ENCODE results near the gene CACNA1I. TPM values are rescaled to one million over a fixed set of nuclear protein-coding genes. Genes with fewer than 3 reads are reported as not detected.

CACNA1I gene
- total and polyA plus RNA-seq, 2 of the 8 experiments (the other 6 are each of a cell fraction or from before 2014, with no cell fraction given) = 0.77 to 1.2 TPM

GRCh38 chr22:39583066-39583667 is 12.6 kb downstream of the CACNA1I start:
- Histone ChIP-seq H4K8ac (ENCODE audit: extremely low read depth, insufficient read depth, low read length) (no peak overlapping the region), H2BK15ac (ENCODE audit: low read length) (no peak overlapping the region), H2BK5ac (ENCODE audit: low read depth, low read length) (no peak overlapping the region), H3K27me3 (replicated peaks in 1 of 4; ENCODE audit: control insufficient read depth in 3 of 4, extremely low read depth in 1 of 4, insufficient read depth in 3 of 4, low read length in 3 of 4) (peaks cover 0 to 2% (median 0%) of the 10 kb centered on the region in 4 experiments; a peak in 1 of 7 replicates), H3K4me3 (ENCODE audit: extremely low read depth in 1 of 4, insufficient read depth in 2 of 4, low read depth in 3 of 4, low read length in 4 of 4) (no peak overlapping the region), H3K9me3 (ENCODE audit: insufficient read depth in 2 of 2, low read depth in 1 of 2, low read length in 1 of 2) (no peaks in the 10 kb centered on the region), H3K23me2 (ENCODE audit: low read depth, low read length) (peaks cover 10% of the 10 kb centered on the region; the same call in 1 of the 2 replicates), H3K4ac (replicated peaks; ENCODE audit: insufficient read length, low read depth, low read length) (no peak overlapping the region), H3K56ac (replicated peaks; ENCODE audit: insufficient read length, low read depth, low read length) (peak overlapping the region; percentile 73), H3K79me1 (ENCODE audit: low read depth, low read length) (no peaks in the 10 kb centered on the region), H3K4me1 (replicated peaks in 1 of 4; ENCODE audit: control insufficient read depth in 3 of 4, insufficient read depth in 4 of 4, low read length in 3 of 4) (peaks cover 0 to 6% (median 2%) of the 10 kb centered on the region in 4 experiments; a peak in 2 of 7 replicates), H3K9ac (replicated peaks in 1 of 4; ENCODE audit: extremely low read depth in 1 of 4, low read depth in 3 of 4, low read length in 3 of 4) (no peak overlapping the region), H2BK12ac (ENCODE audit: low read depth, low read length) (no peak overlapping the region), H4K20me1 (replicated peaks in 1 of 2; ENCODE audit: control insufficient read depth in 1 of 2, insufficient read depth in 2 of 2, low read length in 2 of 2) (peaks cover 0 to 4% of the 10 kb centered on the region in 2 experiments), H4K91ac (replicated peaks; ENCODE audit: insufficient read length, low read length) (no peak overlapping the region), H2AK5ac (ENCODE audit: low read depth, low read length) (no peak overlapping the region), H2BK120ac (replicated peaks; ENCODE audit: low read depth, low read length) (no peak overlapping the region), H3K18ac (ENCODE audit: extremely low read depth, low read length) (no peak overlapping the region), H3K79me2 (ENCODE audit: control insufficient read depth in 1 of 2, insufficient read depth in 2 of 2, low read length in 2 of 2) (no peaks in the 10 kb centered on the region), H3K14ac (ENCODE audit: insufficient read length) (no peak overlapping the region), H2AFZ (ENCODE audit: low read length) (no peak overlapping the region), H3K27ac (ENCODE audit: low read depth, low read length) (no peak overlapping the region), H4K5ac (ENCODE audit: insufficient read length, low read depth, low read length) (no peak overlapping the region), H3K23ac (ENCODE audit: insufficient read length) (no peak overlapping the region), H2BK20ac (ENCODE audit: low read length) (no peak overlapping the region), H3K4me2 (ENCODE audit: insufficient read depth in 1 of 2, low read depth in 2 of 2, low read length in 2 of 2) (no peak overlapping the region), H3K36me3 (ENCODE audit: control insufficient read depth in 2 of 4, insufficient read depth in 4 of 4, low read length in 3 of 4) (no peaks in the 10 kb centered on the region)
- FAIRE-seq (no peak), DNase-seq (ENCODE audit: low read depth in 1 of 2, low spot score in 2 of 2) (no peak)
- WGBS, 2 experiments (ENCODE audit: extremely low coverage in 1 of 2, insufficient coverage in 1 of 2, insufficient read length in 1 of 2, insufficient replicate concordance in 2 of 2, low coverage in 1 of 2, low lambda C conversion rate in 2 of 2, missing lambda C conversion rate in 1 of 2) = 66 to 100% methylated on average over 2 to 3 of the region's 3 CpGs
- POLR2A ChIA-PET (ENCODE audit: partially characterized antibody) = no interaction called here
- CTCF ChIA-PET (ENCODE audit: partially characterized antibody) = interaction anchor here (0.6 kb wide), 1 partner anchor 11 kb away, joined by 3 read pairs; no protein-coding TSS in a partner anchor
